ENCODE results near the gene RNF133. TPM values are rescaled to one million over a fixed set of nuclear protein-coding genes. Genes with fewer than 3 reads are reported as not detected.
"Not testable (repeated sequence)": the region's sequence is repeated elsewhere in the genome, so short reads cannot be mapped to it uniquely, and the experiment has no call there.

Gene RNF133
- total RNA-seq, 4 donors from 2014 or later: 1.0 to 3.1 (median 1.7) TPM

DNA sequence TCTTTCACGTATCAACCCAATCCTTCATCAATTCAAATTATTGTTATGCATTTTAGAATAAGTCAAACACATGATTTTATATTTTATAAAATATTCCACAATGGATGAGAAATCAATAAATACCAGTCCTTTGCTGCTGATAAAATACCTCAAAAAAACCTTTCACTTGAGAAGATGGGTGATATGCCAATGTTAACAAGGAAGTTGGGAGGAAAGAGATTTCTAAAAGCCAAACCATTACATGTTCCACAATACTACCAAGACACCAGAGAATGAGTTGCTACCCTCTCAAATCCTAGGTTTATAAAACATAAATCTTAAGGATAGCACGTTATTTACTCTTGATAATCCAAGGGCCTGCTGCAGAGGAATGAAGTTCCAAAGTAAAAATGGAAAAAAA, 14.4 kb downstream of the RNF133 start:
- WGBS, 2 donors: 92 to 93% methylated on average over 2 of the region's 2 CpGs
- intact Hi-C loops (cut with DNase I): no loop called here
- Histone ChIP-seq H3K27ac (no peak overlapping the region), H3K36me3 (no peaks in the 10 kb centered on the region), H3K9me3 (no peaks in the 10 kb centered on the region), H3K4me3 (replicated peaks in 1 of 3) (no peak overlapping the region), H3K27me3 (no peaks in the 10 kb centered on the region), H3K4me1 (no peaks in the 10 kb centered on the region)
- DNase-seq: no peak
- TF ChIP-seq, protein P1, sequence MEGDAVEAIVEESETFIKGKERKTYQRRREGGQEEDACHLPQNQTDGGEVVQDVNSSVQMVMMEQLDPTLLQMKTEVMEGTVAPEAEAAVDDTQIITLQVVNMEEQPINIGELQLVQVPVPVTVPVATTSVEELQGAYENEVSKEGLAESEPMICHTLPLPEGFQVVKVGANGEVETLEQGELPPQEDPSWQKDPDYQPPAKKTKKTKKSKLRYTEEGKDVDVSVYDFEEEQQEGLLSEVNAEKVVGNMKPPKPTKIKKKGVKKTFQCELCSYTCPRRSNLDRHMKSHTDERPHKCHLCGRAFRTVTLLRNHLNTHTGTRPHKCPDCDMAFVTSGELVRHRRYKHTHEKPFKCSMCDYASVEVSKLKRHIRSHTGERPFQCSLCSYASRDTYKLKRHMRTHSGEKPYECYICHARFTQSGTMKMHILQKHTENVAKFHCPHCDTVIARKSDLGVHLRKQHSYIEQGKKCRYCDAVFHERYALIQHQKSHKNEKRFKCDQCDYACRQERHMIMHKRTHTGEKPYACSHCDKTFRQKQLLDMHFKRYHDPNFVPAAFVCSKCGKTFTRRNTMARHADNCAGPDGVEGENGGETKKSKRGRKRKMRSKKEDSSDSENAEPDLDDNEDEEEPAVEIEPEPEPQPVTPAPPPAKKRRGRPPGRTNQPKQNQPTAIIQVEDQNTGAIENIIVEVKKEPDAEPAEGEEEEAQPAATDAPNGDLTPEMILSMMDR (IDR thresholded peaks at IDR 0.05): no peak
- no peak for TF ChIP-seq POLR2A (IDR thresholded peaks at IDR 0.05)

DNA sequence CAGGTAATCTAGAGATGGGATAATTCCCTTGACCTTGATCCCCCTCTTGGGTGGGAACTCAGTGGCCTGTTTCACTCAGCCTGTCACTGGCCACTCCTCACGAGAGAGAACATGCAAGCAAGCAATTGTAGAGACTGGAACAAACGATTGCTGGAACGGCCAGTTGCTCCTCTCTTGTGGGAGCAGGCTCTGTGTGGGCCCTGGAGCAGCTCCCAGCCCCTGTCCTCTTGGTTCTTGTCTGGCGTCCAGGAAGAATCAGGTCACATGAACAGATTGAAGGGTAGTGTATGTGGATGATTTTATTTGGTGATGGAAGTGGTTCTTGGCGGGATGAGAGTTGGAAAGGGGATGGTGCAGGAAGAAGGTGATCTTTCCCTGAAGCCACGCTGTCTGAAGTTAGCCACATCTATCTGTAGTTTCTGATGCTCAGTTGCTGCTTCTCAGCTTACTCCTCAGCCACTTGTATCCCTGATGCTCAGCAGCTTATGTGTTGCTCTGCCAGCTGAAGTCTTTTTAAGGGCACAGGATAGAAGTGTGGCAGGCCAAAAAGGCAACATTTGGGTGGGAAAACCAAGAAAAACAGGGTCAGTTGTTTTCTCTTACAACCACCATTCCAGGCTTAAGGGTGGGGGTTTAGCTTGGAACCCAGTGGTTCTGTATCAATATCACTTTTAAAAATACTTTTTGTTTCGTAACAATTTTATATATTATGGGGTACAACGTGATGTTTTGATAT, 15.9 kb downstream of the RNF133 start:
- Histone ChIP-seq H3K27ac (no peak overlapping the region), H3K9me3 (no peaks in the 10 kb centered on the region), H3K4me1 (no peaks in the 10 kb centered on the region), H3K36me3 (no peaks in the 10 kb centered on the region), H3K4me3 (replicated peaks in 1 of 3) (no peak overlapping the region), H3K27me3 (no peaks in the 10 kb centered on the region)
- DNase-seq: peak; percentile 9 to 18
- intact Hi-C loops (cut with DNase I): no loop called here
- WGBS, 2 donors: 59 to 72% methylated on average over 8 of the region's 8 CpGs
- no peak for TF ChIP-seq POLR2A (IDR thresholded peaks at IDR 0.05)
- TF ChIP-seq, protein P1 (IDR thresholded peaks at IDR 0.05): no peak

DNA sequence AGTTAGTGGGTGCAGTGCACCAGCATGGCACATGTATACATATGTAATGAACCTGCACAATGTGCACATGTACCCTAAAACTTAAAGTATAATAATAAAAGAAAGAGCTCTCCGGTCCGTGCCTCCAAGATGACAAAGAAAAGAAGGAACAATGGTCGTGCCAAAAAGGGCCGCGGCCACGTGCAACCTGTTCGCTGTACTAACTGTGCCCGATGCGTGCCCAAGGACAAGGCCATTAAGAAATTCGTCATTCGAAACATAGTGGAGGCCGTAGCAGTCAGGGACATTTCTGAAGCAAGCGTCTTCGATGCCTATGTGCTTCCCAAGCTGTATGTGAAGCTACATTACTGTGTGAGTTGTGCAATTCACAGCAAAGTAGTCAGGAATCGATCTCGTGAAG, 17.7 kb downstream of the RNF133 start:
- H3K27me3 ChIP-seq; H3K36me3 ChIP-seq; H3K27ac ChIP-seq; H3K4me1 ChIP-seq; DNase-seq; H3K4me3 ChIP-seq (replicated peaks in 1 of 3); H3K9me3 ChIP-seq; intact Hi-C loops (cut with DNase I): not testable (repeated sequence)
- WGBS, 2 donors: 95 to 96% methylated on average over 16 of the region's 16 CpGs

DNA sequence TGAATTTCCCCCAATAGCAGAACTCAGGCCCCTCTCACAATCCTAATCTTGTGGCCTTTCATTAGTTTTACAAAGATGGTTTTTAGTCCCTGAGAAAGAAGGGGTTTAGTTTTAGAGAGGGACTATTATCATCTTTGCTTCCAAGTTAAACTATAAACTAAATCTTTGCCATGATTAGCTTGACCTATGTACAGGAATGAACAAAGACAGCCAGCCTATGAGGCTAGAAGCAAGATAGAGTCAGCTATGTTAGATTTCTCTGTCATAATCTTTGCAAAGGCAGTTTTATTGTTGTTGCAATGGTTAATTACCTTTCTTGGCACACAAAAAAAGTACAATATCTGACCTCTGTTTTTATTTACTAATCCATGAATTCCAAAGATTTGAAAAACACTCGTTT, 19.1 kb downstream of the RNF133 start:
- DNase-seq: no peak
- 90 to 91% methylated on average over 1 of the region's 1 CpG for WGBS, 2 donors
- no peak overlapping the region for H3K27ac ChIP-seq
- H3K4me3 ChIP-seq (replicated peaks in 1 of 3): no peak overlapping the region
- no peaks in the 10 kb centered on the region for H3K9me3 ChIP-seq
- H3K36me3 ChIP-seq: no peaks in the 10 kb centered on the region
- peaks cover 4 to 6% of the 10 kb centered on the region in 2 donors for H3K4me1 ChIP-seq
- no peaks in the 10 kb centered on the region for H3K27me3 ChIP-seq
- intact Hi-C loops (cut with DNase I): no loop called here
- TF ChIP-seq, protein P1 (IDR thresholded peaks at IDR 0.05): no peak
- no peak for TF ChIP-seq POLR2A (IDR thresholded peaks at IDR 0.05)

DNA sequence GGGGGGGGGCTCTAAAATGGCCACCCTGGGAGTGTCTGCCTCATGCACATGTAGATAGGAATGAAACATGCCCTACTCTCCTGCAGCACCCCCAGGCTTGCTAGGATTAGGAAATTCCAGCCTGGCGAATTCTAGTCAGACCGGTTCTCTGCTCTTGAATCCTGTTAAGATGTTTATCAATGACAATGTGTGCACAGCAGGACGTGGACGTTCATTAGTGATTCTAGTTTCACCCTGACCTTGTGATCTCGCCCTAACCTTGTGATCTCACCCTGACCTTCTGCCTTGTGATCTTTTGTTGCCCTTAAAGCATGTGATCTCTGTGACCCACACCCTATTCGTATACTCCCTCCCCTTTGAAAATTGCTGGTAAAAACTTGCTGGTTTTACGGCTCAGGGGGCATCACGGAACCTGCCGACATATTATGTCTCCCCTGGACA, 19.6 kb downstream of the RNF133 start:
- intact Hi-C loops (cut with DNase I): not testable (repeated sequence)

DNA sequence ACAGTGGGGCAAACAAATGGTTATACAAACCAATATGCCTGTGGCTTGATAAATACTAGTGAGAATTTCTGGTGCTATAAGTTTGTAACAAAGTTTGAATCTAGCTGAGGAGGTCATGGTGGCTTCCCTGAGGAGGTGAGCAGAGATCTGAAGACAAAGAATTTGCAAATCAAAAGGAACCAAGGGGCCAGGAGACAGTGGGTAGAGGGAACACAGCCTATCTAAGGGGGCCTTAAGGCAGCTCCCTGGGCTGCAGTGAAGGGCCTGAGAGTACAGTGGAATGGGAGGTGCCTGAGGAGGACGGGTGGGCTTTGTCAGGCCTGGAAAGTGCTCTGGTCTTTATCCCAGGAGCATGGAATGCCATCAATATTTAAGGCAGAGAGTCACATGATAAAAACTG, 21.8 kb downstream of the RNF133 start:
- H3K36me3 ChIP-seq: no peaks in the 10 kb centered on the region
- DNase-seq: no peak
- intact Hi-C loops (cut with DNase I): no loop called here
- H3K27me3 ChIP-seq: no peaks in the 10 kb centered on the region
- no peak overlapping the region for H3K27ac ChIP-seq
- 76 to 81% methylated on average over 1 of the region's 1 CpG for WGBS, 2 donors
- TF ChIP-seq, protein P1 (IDR thresholded peaks at IDR 0.05): no peak
- TF ChIP-seq POLR2A (IDR thresholded peaks at IDR 0.05): no peak
- H3K4me1 ChIP-seq: peaks cover 7 to 10% of the 10 kb centered on the region in 2 donors
- H3K4me3 ChIP-seq (replicated peaks in 1 of 3): no peak overlapping the region
- H3K9me3 ChIP-seq: no peaks in the 10 kb centered on the region

More for the DNA sequence above, 19.6 kb downstream of the RNF133 start:
- not testable (repeated sequence) for H3K36me3 ChIP-seq; H3K27ac ChIP-seq; H3K9me3 ChIP-seq; H3K4me1 ChIP-seq; H3K4me3 ChIP-seq (replicated peaks in 1 of 3); H3K27me3 ChIP-seq
- WGBS, 2 donors: 56 to 57% methylated on average over 9 of the region's 9 CpGs
- DNase-seq: peak; percentile 28 to 46
